ENCODE measurements around the gene CYB561. TPM values are rescaled to one million over a fixed set of nuclear protein-coding genes. Genes with fewer than 3 reads are reported as not detected.

The CYB561 gene
- total and polyA plus RNA-seq, 9 of the 15 experiments (the other 6 are each of a cell fraction or from before 2014, with no cell fraction given), result 4.0 to 30.8 (median 17.4) TPM

DNA sequence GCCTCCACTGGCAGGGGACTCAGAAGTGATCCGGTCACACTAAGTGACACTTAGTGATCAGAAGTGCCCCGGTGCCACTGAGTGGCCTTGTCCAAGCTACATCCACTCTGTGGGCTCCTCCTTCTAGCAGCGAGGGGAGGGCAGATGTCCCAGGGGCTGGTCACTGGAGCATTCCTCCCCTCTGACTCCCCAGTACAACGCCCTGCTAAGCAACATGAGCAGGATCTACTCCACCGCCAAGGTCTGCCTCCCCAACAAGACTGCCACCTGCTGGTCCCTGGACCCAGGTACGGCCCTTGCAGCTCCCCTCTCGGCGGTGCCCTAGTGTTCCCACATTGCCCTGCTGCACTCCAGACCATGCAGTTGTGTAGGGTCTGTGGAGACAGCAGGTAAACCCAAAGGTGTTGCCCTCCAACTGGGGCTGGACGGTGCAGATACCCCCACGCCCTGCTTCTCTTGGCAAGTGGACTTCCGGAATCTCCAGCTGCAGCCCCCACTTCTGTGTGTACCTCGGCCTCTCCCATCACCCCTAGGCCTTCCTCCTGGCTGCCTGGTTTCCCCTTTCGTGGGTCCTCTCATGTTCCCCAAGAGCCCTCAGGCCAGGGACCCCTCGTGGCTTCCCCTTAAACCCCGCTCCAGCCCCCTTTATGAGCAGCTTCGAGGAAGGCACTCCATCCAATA lies 32.8 kb upstream of the CYB561 start:
- peak; percentile 93 for FAIRE-seq
- Histone ChIP-seq H3K9me1 (ENCODE audit: control insufficient read depth, insufficient read depth, low read length) (no peaks in the 10 kb centered on the region), H3K4me2 (ENCODE audit: insufficient read depth, low read length) (no peak overlapping the region)
- no peak for TF ChIP-seq PHB2 (IDR thresholded peaks at IDR 0.05; ENCODE audit: low read depth)
- 0 out of 2 replicates have a peak, but pooled peaks have one; percentile 33 for TF ChIP-seq TEAD4 (IDR thresholded peaks at IDR 0.05; ENCODE audit: low read length)
- no peak for TF ChIP-seq TEAD4 (CRISPR knock-in tag; IDR thresholded peaks at IDR 0.05; ENCODE audit: borderline replicate concordance)
- TF ChIP-seq, protein P1, sequence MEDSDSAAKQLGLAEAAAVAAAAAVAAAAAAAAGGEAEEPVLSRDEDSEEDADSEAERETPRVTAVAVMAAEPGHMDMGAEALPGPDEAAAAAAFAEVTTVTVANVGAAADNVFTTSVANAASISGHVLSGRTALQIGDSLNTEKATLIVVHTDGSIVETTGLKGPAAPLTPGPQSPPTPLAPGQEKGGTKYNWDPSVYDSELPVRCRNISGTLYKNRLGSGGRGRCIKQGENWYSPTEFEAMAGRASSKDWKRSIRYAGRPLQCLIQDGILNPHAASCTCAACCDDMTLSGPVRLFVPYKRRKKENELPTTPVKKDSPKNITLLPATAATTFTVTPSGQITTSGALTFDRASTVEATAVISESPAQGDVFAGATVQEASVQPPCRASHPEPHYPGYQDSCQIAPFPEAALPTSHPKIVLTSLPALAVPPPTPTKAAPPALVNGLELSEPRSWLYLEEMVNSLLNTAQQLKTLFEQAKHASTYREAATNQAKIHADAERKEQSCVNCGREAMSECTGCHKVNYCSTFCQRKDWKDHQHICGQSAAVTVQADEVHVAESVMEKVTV (CRISPR knock-in tag; IDR thresholded peaks at IDR 0.05), result peak; percentile 80
- 0 out of 2 replicates have a peak, but pooled peaks have one; percentile 24 for TF ChIP-seq MTA3 (IDR thresholded peaks at IDR 0.05; ENCODE audit: borderline replicate concordance)
- TF ChIP-seq ATF7 (IDR thresholded peaks at IDR 0.05), result peak; percentile 36; the same call in 1 of the 2 replicates
- no peak for TF ChIP-seq KDM2B (CRISPR knock-in tag; IDR thresholded peaks at IDR 0.05)
- TF ChIP-seq CREM (IDR thresholded peaks at IDR 0.05; ENCODE audit: low read depth), result peak; percentile 42
- TF ChIP-seq, protein P2, sequence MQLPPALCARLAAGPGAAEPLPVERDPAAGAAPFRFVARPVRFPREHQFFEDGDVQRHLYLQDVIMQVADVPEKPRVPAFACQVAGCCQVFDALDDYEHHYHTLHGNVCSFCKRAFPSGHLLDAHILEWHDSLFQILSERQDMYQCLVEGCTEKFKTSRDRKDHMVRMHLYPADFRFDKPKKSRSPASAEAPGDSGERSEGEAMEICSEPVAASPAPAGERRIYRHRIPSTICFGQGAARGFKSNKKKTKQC (CRISPR knock-in tag; IDR thresholded peaks at IDR 0.05), result 0 out of 2 replicates have a peak, but pooled peaks have one; percentile 11
- no peak for TF ChIP-seq C11orf30 (IDR thresholded peaks at IDR 0.05; ENCODE audit: low read depth)
- TF ChIP-seq, protein P3, sequence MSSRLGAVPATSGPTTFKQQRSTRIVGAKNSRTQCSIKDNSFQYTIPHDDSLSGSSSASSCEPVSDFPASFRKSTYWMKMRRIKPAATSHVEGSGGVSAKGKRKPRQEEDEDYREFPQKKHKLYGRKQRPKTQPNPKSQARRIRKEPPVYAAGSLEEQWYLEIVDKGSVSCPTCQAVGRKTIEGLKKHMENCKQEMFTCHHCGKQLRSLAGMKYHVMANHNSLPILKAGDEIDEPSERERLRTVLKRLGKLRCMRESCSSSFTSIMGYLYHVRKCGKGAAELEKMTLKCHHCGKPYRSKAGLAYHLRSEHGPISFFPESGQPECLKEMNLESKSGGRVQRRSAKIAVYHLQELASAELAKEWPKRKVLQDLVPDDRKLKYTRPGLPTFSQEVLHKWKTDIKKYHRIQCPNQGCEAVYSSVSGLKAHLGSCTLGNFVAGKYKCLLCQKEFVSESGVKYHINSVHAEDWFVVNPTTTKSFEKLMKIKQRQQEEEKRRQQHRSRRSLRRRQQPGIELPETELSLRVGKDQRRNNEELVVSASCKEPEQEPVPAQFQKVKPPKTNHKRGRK (tag; IDR thresholded peaks at IDR 0.05), result no peak
- TF ChIP-seq ZNF224 (CRISPR knock-in tag; IDR thresholded peaks at IDR 0.05), result no peak
- peak; percentile 36; the same call in 1 of the 2 replicates for TF ChIP-seq SREBF1 (IDR thresholded peaks at IDR 0.05; ENCODE audit: borderline replicate concordance, low read depth, low read length)
- peak; percentile 64; the same call in 1 of the 2 replicates for TF ChIP-seq XRCC5 (IDR thresholded peaks at IDR 0.05; ENCODE audit: low read depth, low read length)
- TF ChIP-seq NBN (IDR thresholded peaks at IDR 0.05; ENCODE audit: low read depth), result no peak
- TF ChIP-seq CC2D1A (IDR thresholded peaks at IDR 0.05), result 0 out of 2 replicates have a peak, but pooled peaks have one; percentile 63
- TF ChIP-seq RCOR1 (IDR thresholded peaks at IDR 0.05; ENCODE audit: borderline replicate concordance in 1 of 2, low read depth in 2 of 2, low read length in 2 of 2), result peak in 1 of 2 experiments; percentile 66; a peak in 1 of 4 replicates
- peak; percentile 7; the same call in 1 of the 2 replicates for TF ChIP-seq JUN (IDR thresholded peaks at IDR 0.05; ENCODE audit: borderline replicate concordance, low read depth, low read length)
- no peak for TF ChIP-seq JUN (CRISPR knock-in tag; IDR thresholded peaks at IDR 0.05; ENCODE audit: borderline replicate concordance)

More for the DNA sequence above, 32.8 kb upstream of the CYB561 start:
- Histone ChIP-seq H3K4me3 (no peak overlapping the region), H3K9ac (ENCODE audit: insufficient read depth in 1 of 2, low read depth in 2 of 2, low read length in 2 of 2) (peak overlapping the region in 1 of 2 experiments; percentile 20; a peak in 2 of 4 replicates), H3K27me3 (ENCODE audit: control insufficient read depth in 2 of 2, insufficient read depth in 2 of 2, low read length in 2 of 2) (no peaks in the 10 kb centered on the region; a peak in 1 of 5 replicates), H3K9me3 (replicated peaks; ENCODE audit: control insufficient read depth, insufficient read depth, low read depth, low read length) (no peaks in the 10 kb centered on the region), H4K20me1 (replicated peaks; ENCODE audit: control insufficient read depth, insufficient read depth, low read length) (no peaks in the 10 kb centered on the region), H3K4me1 (replicated peaks in 1 of 2; ENCODE audit: control insufficient read depth in 2 of 2, insufficient read depth in 2 of 2, low read length in 2 of 2) (peaks cover 21 to 47% of the 10 kb centered on the region in 2 experiments), H2AFZ (ENCODE audit: low read depth, low read length) (peak overlapping the region; percentile 40; the same call in 1 of the 2 replicates), H3K79me2 (ENCODE audit: control insufficient read depth, insufficient read depth, low read length) (no peaks in the 10 kb centered on the region), H3K36me3 (ENCODE audit: control insufficient read depth, insufficient read depth, low read length) (no peaks in the 10 kb centered on the region), H3K27ac (ENCODE audit: extremely low read depth, low read depth, low read length) (no peak overlapping the region)
- in situ Hi-C loops (cut with MboI), result loop anchor here (5.0 kb wide), 1 partner anchor 57 kb away; no protein-coding TSS in a partner anchor
- ChIA-PET CTCF (ENCODE audit: low intra/inter-chr PET ratio) (interaction anchor here (0.5 to 4.3 kb wide), 4 partner anchors 33 to 381 kb away, joined by 3 to 35 read pairs (median 5); partner anchors contain the start of gene CYB561), POLR2A (interaction anchor here (0.6 to 1.2 kb wide), 5 partner anchors 9 to 54 kb away, joined by 3 to 5 read pairs (median 3); no protein-coding TSS in a partner anchor)
- BruUV-seq (replicated peaks), result no TSS peak
- 24% methylated on average over 16 of the region's 16 CpGs for WGBS (ENCODE audit: insufficient coverage, low coverage, missing lambda C conversion rate)
- intact Hi-C loops (cut with micrococcal nuclease), result loop anchor here (1.0 to 2.0 kb wide), 3 partner anchors 32 to 54 kb away; partner anchors contain the start of gene CYB561
- ATAC-seq, result peak; percentile 94
- DNase-seq (ENCODE audit: extremely low read depth in 1 of 4, low spot score in 3 of 4), result peak; percentile 90 to 92 (median 92)
